C4-2B (cell line): Measurements from ENCODE around the gene GALNT13.

Experiments
- H3K27ac ChIP-seq: fragments of 450-650 bp; 2 replicates; pipeline ENCODE4 v1.5.1; 2017
- ZFX ChIP-seq: fragments of 450-650 bp; IDR thresholded peaks from 2 replicates; pipeline ENCODE4 v1.6.1; 2017
- TF ChIP-seq, protein P1 (sequence below): fragments of 450-650 bp; conservative IDR thresholded peaks from 2 replicates; pipeline ENCODE4 v1.5.1; 2017; ENCODE audit warnings: mild to moderate bottlenecking

Gene GALNT13

DNA sequence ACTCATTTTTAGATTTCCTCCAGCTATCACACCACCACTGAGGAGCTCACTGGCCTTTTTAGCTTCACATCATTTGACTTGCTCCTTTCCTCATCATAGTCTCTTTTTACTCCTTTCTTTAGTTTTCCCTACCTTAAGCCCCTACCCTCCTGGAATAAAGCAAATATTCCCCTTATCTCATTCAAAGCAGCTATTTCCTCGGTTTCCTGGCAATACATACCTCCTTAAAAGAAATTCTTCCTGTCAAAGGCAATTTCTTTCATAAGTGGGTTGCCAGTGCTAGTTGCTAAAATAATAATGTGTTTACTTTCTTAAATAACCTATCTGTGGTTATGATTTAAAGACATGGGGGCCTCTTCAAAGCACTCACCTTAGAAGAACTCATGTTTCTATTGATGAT, 359.3 kb downstream of the GALNT13 start:
- H3K27ac ChIP-seq, result no peak overlapping the region
- no peak for TF ChIP-seq ZFX
- TF ChIP-seq, protein P1, sequence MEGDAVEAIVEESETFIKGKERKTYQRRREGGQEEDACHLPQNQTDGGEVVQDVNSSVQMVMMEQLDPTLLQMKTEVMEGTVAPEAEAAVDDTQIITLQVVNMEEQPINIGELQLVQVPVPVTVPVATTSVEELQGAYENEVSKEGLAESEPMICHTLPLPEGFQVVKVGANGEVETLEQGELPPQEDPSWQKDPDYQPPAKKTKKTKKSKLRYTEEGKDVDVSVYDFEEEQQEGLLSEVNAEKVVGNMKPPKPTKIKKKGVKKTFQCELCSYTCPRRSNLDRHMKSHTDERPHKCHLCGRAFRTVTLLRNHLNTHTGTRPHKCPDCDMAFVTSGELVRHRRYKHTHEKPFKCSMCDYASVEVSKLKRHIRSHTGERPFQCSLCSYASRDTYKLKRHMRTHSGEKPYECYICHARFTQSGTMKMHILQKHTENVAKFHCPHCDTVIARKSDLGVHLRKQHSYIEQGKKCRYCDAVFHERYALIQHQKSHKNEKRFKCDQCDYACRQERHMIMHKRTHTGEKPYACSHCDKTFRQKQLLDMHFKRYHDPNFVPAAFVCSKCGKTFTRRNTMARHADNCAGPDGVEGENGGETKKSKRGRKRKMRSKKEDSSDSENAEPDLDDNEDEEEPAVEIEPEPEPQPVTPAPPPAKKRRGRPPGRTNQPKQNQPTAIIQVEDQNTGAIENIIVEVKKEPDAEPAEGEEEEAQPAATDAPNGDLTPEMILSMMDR, result no peak

DNA sequence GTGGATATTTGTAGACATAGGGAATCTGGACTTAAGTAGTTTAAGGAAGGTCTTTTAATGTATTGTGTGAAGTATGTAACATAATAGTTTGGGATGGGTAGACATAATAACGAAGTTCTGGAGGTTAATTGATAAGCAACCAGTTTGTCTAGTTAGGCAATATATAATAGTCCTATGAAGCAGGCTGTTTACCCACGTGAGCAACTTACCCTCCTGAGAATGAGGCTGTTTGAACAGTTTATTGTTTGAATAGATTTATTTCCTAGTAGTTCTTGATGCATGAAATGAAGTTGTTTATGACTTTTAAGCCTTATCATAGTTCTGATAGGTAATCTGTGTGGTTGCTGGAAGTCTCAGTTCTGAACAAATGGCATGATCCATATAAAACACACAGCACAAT, 361.5 kb downstream of the GALNT13 start:
- no peak overlapping the region for H3K27ac ChIP-seq
- TF ChIP-seq, protein P1, result no peak
- no peak for TF ChIP-seq ZFX

DNA sequence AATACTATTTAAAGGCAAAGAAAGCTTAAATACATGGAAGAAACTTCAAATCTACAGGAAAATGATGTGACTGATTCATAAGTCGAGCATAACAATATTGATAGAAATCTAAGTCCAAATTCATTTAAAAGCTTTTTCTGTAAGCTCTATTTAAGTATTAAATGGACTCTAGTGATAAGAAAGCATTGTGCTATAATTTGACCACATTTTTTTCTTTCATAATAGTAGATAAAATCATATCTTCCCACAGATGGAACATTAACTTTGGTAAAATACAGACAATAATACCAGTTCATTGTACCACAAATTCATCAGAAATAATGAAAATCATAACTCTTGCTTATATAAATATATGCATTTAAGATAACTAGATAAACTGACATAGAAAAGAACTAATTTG, 366.5 kb downstream of the GALNT13 start:
- no peak for TF ChIP-seq ZFX
- H3K27ac ChIP-seq, result no peak overlapping the region

DNA sequence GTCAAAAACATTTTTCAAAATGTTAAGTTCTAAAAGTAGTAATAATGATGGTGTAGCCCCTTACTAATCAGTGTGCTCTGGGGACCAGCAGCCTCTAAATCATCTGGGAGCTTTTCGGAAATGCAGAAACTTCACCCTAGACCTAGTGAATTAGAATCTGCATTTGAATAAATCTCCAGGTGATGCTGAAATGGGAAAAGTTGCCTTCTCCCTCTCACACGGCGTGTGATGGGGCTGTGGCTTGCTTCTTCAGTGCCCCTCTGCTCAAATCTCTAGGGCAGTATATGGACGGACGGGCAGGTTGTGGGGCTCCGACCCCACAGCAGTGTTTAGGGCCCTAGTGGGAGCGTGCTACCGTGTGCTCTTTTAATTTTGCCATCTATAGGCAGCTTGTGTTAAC, 368.6 kb downstream of the GALNT13 start:
- no peak overlapping the region for H3K27ac ChIP-seq
- no peak for TF ChIP-seq ZFX
- TF ChIP-seq, protein P1, result no peak

DNA sequence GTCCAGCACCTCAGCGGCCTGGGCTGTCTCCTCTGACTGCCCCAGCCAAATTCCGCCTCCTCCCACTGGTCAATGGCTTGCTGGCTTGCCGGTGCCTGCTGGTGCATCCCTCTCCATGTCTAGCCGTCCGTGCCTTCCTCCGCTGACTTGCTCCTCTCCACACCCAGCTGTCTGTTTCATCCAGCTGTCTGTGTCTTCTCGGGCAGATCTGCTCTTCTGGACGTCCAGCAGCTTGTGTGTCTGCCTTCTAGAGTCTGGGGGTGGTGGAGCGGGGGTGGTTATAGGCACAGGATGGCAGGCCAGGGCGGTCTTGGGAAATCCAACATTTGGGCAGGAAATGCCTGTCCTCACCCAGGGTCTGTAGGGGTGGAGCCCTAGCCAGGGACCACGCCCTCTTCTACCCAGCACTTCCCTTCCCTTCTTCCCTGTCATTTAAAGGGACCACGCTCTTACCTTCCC, 369.2 kb downstream of the GALNT13 start:
- TF ChIP-seq, protein P1, result no peak
- TF ChIP-seq ZFX, result no peak
- H3K27ac ChIP-seq, result no peak overlapping the region

DNA sequence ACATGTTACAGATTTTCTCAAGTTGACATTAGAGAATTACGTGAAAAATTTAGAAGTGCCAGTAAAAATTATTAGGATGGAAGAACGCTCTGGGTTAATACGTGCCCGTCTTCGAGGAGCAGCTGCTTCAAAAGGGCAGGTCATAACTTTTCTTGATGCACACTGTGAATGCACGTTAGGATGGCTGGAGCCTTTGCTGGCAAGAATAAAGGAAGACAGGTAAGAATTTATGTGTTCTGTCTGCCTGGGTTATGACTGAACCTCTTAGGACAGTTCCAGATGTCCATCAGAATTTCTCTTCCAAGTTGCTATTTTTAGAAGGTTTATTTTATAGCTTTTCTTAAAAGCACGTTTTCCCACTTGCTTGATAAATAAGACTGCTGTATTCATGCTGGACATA, 371.0 kb downstream of the GALNT13 start:
- TF ChIP-seq, protein P1, result no peak
- no peak for TF ChIP-seq ZFX
- no peak overlapping the region for H3K27ac ChIP-seq

DNA sequence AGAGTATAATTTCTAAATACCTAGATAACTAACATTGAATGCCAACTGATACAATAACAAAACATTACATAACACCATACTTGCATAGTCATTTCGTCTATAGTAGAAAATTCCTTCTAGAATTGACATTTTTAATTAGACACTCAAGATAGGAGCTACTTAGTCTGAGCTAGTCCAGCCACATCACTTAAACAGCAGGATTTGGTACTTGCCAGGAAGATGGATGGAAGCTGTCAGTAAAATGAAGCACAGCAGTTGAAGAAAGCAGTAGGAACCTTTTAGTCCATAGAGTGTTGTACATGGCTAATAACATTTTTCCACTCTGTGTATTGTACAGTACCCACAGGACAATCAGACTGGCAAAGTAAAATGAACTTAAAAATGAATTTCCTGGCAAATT, 372.0 kb downstream of the GALNT13 start:
- TF ChIP-seq ZFX, result no peak
- TF ChIP-seq, protein P1, result no peak
- H3K27ac ChIP-seq, result no peak overlapping the region

DNA sequence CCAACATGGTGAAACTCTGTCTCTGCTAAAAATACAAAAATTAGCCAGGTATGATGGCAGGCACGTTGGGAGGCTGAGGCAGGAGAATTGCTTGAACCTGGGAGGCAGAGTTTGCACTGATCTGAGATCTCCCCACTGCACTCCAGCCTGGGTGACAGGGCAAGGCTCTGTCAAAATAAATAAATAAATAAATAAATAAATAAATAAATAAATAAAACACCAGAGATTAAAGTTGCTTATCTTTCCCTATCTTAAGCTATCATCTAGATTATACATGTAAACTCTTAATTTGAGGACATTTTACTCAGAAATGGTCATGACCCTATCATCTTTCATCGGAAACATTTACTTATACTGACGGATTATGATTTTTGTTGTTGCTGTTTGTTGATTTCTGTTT, 373.2 kb downstream of the GALNT13 start:
- TF ChIP-seq, protein P1, result no peak
- no peak for TF ChIP-seq ZFX
- H3K27ac ChIP-seq, result no peak overlapping the region
